Muscle of back (tissue), 11 donors: Measurements from ENCODE around the gene CALB2. TPM values are rescaled to one million over a fixed set of nuclear protein-coding genes. Genes with fewer than 3 reads are reported as not detected.

Source experiments
- DNase-seq, 3 donors: peaks; one replicate each; pipeline versions ENCODE4 v3.0.0 to v3.0.0-alpha.2; 2013
- polyA plus RNA-seq, 10 donors: library from polyadenylated mRNA; unstranded; fragments of 120-200 nt; gene quantifications; one replicate each; pipeline ENCODE4 v1.2.1, GENCODE V29; 2013; ENCODE audit not compliant: insufficient read length in 10 of 10

Gene CALB2
- polyA plus RNA-seq, 10 donors, result 0.46 to 3.1 (median 1.1) TPM

GRCh38 chr16:71387045-71387871, 28.7 kb downstream of the CALB2 start:
- DNase-seq, result no peak

GRCh38 chr16:71389330-71389729, 30.8 kb downstream of the CALB2 start:
- no peak for DNase-seq

GRCh38 chr16:71396594-71396993, 38.1 kb downstream of the CALB2 start:
- DNase-seq, result no peak

GRCh38 chr16:71399801-71400563, 41.5 kb downstream of the CALB2 start:
- DNase-seq, result no peak

GRCh38 chr16:71402007-71402406, 43.5 kb downstream of the CALB2 start:
- DNase-seq, result no peak

GRCh38 chr16:71402674-71403073, 44.2 kb downstream of the CALB2 start:
- no peak for DNase-seq

- no peak for DNase-seq
These were observed 45.8 kb downstream of the CALB2 start for GRCh38 chr16:71404364-71404763.

- no peak for DNase-seq
These were observed 47.8 kb downstream of the CALB2 start for GRCh38 chr16:71406316-71406715.

- no peak for DNase-seq
These were observed 48.2 kb downstream of the CALB2 start for GRCh38 chr16:71406724-71407123.

- no peak for DNase-seq
These were observed 49.2 kb downstream of the CALB2 start for GRCh38 chr16:71407731-71408130.

GRCh38 chr16:71408536-71408935, 50.0 kb downstream of the CALB2 start:
- no peak for DNase-seq

- no peak for DNase-seq
These were observed 50.7 kb downstream of the CALB2 start for GRCh38 chr16:71409011-71409775.

GRCh38 chr16:71410146-71410545, 51.6 kb downstream of the CALB2 start:
- no peak for DNase-seq

- peak; percentile 54 to 78 (median 67) for DNase-seq
These were observed 54.0 kb downstream of the CALB2 start for GRCh38 chr16:71412270-71413160.

- no peak for DNase-seq
These were observed 54.8 kb downstream of the CALB2 start for GRCh38 chr16:71413341-71413740.

GRCh38 chr16:71414038-71414437, 55.5 kb downstream of the CALB2 start:
- no peak for DNase-seq

- DNase-seq, result no peak
These were observed 63.4 kb downstream of the CALB2 start for GRCh38 chr16:71421911-71422310.

- no peak for DNase-seq
These were observed 64.5 kb downstream of the CALB2 start for GRCh38 chr16:71423016-71423415.

- no peak for DNase-seq
These were observed 65.3 kb downstream of the CALB2 start for GRCh38 chr16:71423865-71424264.

- no peak for DNase-seq
These were observed 66.1 kb downstream of the CALB2 start for GRCh38 chr16:71424626-71425025.

GRCh38 chr16:71425746-71426068, 67.2 kb downstream of the CALB2 start:
- no peak for DNase-seq
